H1 (cell line): ENCODE measurements around the gene HPCAL4. TPM values are rescaled to one million over a fixed set of nuclear protein-coding genes. Genes with fewer than 3 reads are reported as not detected.

Experiments used
- CTCF ChIA-PET: fragments of 300-600 bp; sonication (Branson Sonifier 250); formaldehyde crosslinking; loops from one replicate; lab custom pipeline; 2021; ENCODE audit not compliant: partially characterized antibody; lab: Charles Lee
- POLR2A ChIA-PET: fragments of 300-600 bp; sonication (Branson Sonifier 250); formaldehyde crosslinking; loops from one replicate; lab custom pipeline; 2021; ENCODE audit warnings: inconsistent platforms; ENCODE audit not compliant: partially characterized antibody; lab: Charles Lee
- DNase-seq, 2 experiments: peaks; one replicate each; pipeline versions ENCODE4 v3.0.0 to v3.0.0-alpha.2; 2010 to 2022; ENCODE audit warnings: low spot score in 2 of 2, low read depth in 1 of 2, mixed read lengths in 1 of 2
- FAIRE-seq: peaks from 2 replicates; lab custom pipeline; 2011; peaks lifted over from hg19 to GRCh38; lab: Jason Lieb, UNC
- H2AFZ ChIP-seq: 2 replicates; pipeline ENCODE4 v1.8.1; 2012; ENCODE audit warnings: low read length, inconsistent platforms
- H2AK5ac ChIP-seq: 2 replicates; pipeline ENCODE4 v1.6.1; 2013; ENCODE audit warnings: low read depth, low read length
- H2BK120ac ChIP-seq: replicated peaks from 2 replicates; pipeline ENCODE3; 2013; ENCODE audit warnings: low read depth, low read length, inconsistent platforms
- H2BK12ac ChIP-seq: 2 replicates; pipeline ENCODE4 v1.6.1; 2013; ENCODE audit warnings: low read depth, low read length
- H2BK15ac ChIP-seq: 2 replicates; pipeline ENCODE4 v1.6.1; 2013; ENCODE audit warnings: low read length
- H2BK20ac ChIP-seq: 2 replicates; pipeline ENCODE4 v1.6.1; 2013; ENCODE audit warnings: low read length
- H2BK5ac ChIP-seq: 2 replicates; pipeline ENCODE4 v1.6.1; 2013; ENCODE audit warnings: low read depth, low read length
- H3K14ac ChIP-seq: 2 replicates; pipeline ENCODE4 v1.6.1; 2013; ENCODE audit warnings: inconsistent platforms; ENCODE audit not compliant: insufficient read length
- H3K18ac ChIP-seq: 2 replicates; pipeline ENCODE4 v1.6.1; 2013; ENCODE audit warnings: low read length; ENCODE audit errors: extremely low read depth
- H3K23ac ChIP-seq: 2 replicates; pipeline ENCODE4 v1.6.1; 2013; ENCODE audit warnings: inconsistent platforms; ENCODE audit not compliant: insufficient read length
- H3K23me2 ChIP-seq: 2 replicates; pipeline ENCODE4 v1.6.1; 2013; ENCODE audit warnings: low read depth, low read length
- H3K27ac ChIP-seq: 2 replicates; pipeline ENCODE4 v1.6.1; 2011; ENCODE audit warnings: low read depth, low read length, inconsistent platforms
- H3K27me3 ChIP-seq, 4 experiments: replicated peaks in 1 of 4; 1 replicate in 1 of 4; 2 replicates in 3 of 4; pipeline versions ENCODE4 v1.6.1 to v1.8.1; 2011 to 2013; ENCODE audit warnings: low read length in 3 of 4, mild to moderate bottlenecking in 3 of 4, inconsistent platforms in 2 of 4, mixed read lengths in 2 of 4, moderate library complexity in 1 of 4; ENCODE audit not compliant: control insufficient read depth in 3 of 4, insufficient read depth in 3 of 4; ENCODE audit errors: extremely low read depth in 1 of 4
- H3K36me3 ChIP-seq, 4 experiments: 2 replicates each; pipeline versions ENCODE4 v1.6.1 to v1.8.1; 2011 to 2013; ENCODE audit warnings: mild to moderate bottlenecking in 4 of 4, low read length in 3 of 4, moderate library complexity in 2 of 4, control low read depth in 1 of 4, inconsistent platforms in 1 of 4; ENCODE audit not compliant: insufficient read depth in 4 of 4, control insufficient read depth in 2 of 4
- H3K4ac ChIP-seq: replicated peaks from 2 replicates; pipeline ENCODE3; 2013; ENCODE audit warnings: low read length, low read depth, mixed read lengths, inconsistent platforms; ENCODE audit not compliant: insufficient read length
- H3K4me1 ChIP-seq, 4 experiments: replicated peaks in 1 of 4; 1 replicate in 1 of 4; 2 replicates in 3 of 4; pipeline versions ENCODE4 v1.6.1 to v1.8.1; 2011 to 2013; ENCODE audit warnings: low read length in 3 of 4, inconsistent platforms in 2 of 4, mixed read lengths in 1 of 4; ENCODE audit not compliant: insufficient read depth in 4 of 4, control insufficient read depth in 3 of 4
- H3K4me2 ChIP-seq, 2 experiments: 2 replicates each; pipeline versions ENCODE4 v1.6.1 to v1.8.1; 2011 to 2013; ENCODE audit warnings: low read depth in 2 of 2, low read length in 2 of 2, control low read depth in 1 of 2, inconsistent platforms in 1 of 2, mild to moderate bottlenecking in 1 of 2; ENCODE audit not compliant: insufficient read depth in 1 of 2
- H3K4me3 ChIP-seq, 4 experiments: fragments of 200-600, 300-600 bp in 1 of 4; sonication (generic), shearing (Covaris generic), sonication (Bioruptor Twin) in 1 of 4; 2 replicates each; pipeline versions ENCODE4 v1.5.1 to v1.8.1; 2011 to 2016; ENCODE audit warnings: low read length in 4 of 4, low read depth in 3 of 4, control low read depth in 2 of 4, inconsistent platforms in 2 of 4, mild to moderate bottlenecking in 2 of 4, mixed read lengths in 1 of 4, moderate library complexity in 1 of 4; ENCODE audit not compliant: insufficient read depth in 2 of 4; ENCODE audit errors: extremely low read depth in 1 of 4
- H3K56ac ChIP-seq: replicated peaks from 2 replicates; pipeline ENCODE3; 2013; ENCODE audit warnings: low read depth, mild to moderate bottlenecking, mixed read lengths, low read length, inconsistent platforms; ENCODE audit not compliant: insufficient read length
- H3K79me1 ChIP-seq: 2 replicates; pipeline ENCODE4 v1.6.1; 2013; ENCODE audit warnings: low read depth, low read length, control low read depth
- H3K79me2 ChIP-seq, 2 experiments: 2 replicates each; pipeline versions ENCODE4 v1.6.1 to v1.8.1; 2012 to 2013; ENCODE audit warnings: low read length in 2 of 2, mild to moderate bottlenecking in 2 of 2, inconsistent platforms in 1 of 2; ENCODE audit not compliant: insufficient read depth in 2 of 2, control insufficient read depth in 1 of 2
- H3K9ac ChIP-seq, 4 experiments: replicated peaks in 1 of 4; 1 replicate in 1 of 4; 2 replicates in 3 of 4; pipeline versions ENCODE4 v1.6.1 to v1.8.1; 2011 to 2013; ENCODE audit warnings: low read depth in 3 of 4, low read length in 3 of 4, control low read depth in 2 of 4, mild to moderate bottlenecking in 2 of 4, moderate library complexity in 2 of 4, inconsistent platforms in 1 of 4; ENCODE audit errors: extremely low read depth in 1 of 4
- H3K9me3 ChIP-seq, 2 experiments: 2 replicates each; pipeline versions ENCODE4 v1.6.1 to v1.8.1; 2012 to 2013; ENCODE audit warnings: mild to moderate bottlenecking in 2 of 2, moderate library complexity in 2 of 2, control low read depth in 1 of 2, inconsistent platforms in 1 of 2, low read depth in 1 of 2, low read length in 1 of 2, mixed read lengths in 1 of 2; ENCODE audit not compliant: insufficient read depth in 2 of 2
- H4K20me1 ChIP-seq, 2 experiments: replicated peaks in 1 of 2; 2 replicates each; pipeline versions ENCODE3 to v1.8.1; 2011 to 2013; ENCODE audit warnings: inconsistent platforms in 2 of 2, low read length in 2 of 2, mild to moderate bottlenecking in 1 of 2; ENCODE audit not compliant: insufficient read depth in 2 of 2, control insufficient read depth in 1 of 2
- H4K5ac ChIP-seq: 2 replicates; pipeline ENCODE4 v1.6.1; 2013; ENCODE audit warnings: low read length, low read depth, mixed read lengths, inconsistent platforms; ENCODE audit not compliant: insufficient read length
- H4K8ac ChIP-seq: 2 replicates; pipeline ENCODE4 v1.8.0; 2013; ENCODE audit warnings: mild to moderate bottlenecking, moderate library complexity, low read length, inconsistent platforms; ENCODE audit not compliant: insufficient read depth; ENCODE audit errors: extremely low read depth
- H4K91ac ChIP-seq: replicated peaks from 2 replicates; pipeline ENCODE3; 2013; ENCODE audit warnings: low read length, mixed read lengths, inconsistent platforms; ENCODE audit not compliant: insufficient read length
- JUN ChIP-seq: IDR thresholded peaks from 2 replicates; pipeline ENCODE4 v1.6.1; 2011; ENCODE audit warnings: low read depth, mild to moderate bottlenecking, improper control_type of control experiment, low read length
- MAX ChIP-seq: IDR thresholded peaks from 2 replicates; pipeline ENCODE4 v1.6.1; 2012; ENCODE audit warnings: inconsistent platforms
- SRF ChIP-seq: IDR thresholded peaks from 2 replicates; pipeline ENCODE4 v1.6.1; 2011; ENCODE audit warnings: mild to moderate bottlenecking, low read depth, low read length, moderate library complexity
- TEAD4 ChIP-seq: IDR thresholded peaks from 2 replicates; pipeline ENCODE4 v1.6.1; 2012; ENCODE audit warnings: low read depth, low read length, inconsistent platforms, mixed read lengths
- WGBS, 2 experiments: shearing (Covaris generic) in 1 of 2; methylation state at CpG; one replicate each; pipeline versions ENCODE4 v1.1.6 to v1.1.7; 2013 to 2015; ENCODE audit warnings: low lambda C conversion rate in 2 of 2, mixed read lengths in 2 of 2, inconsistent platforms in 1 of 2, low coverage in 1 of 2, missing lambda C conversion rate in 1 of 2; ENCODE audit not compliant: insufficient replicate concordance in 2 of 2, insufficient coverage in 1 of 2, insufficient read length in 1 of 2; ENCODE audit errors: extremely low coverage in 1 of 2, missing lambda C conversion rate in 1 of 2; 5-methylcytosine and 5-hydroxymethylcytosine counted together
- polyA plus RNA-seq, 7 experiments: library from polyadenylated mRNA; depleted of rRNA in 3 of 7; stranded (reverse) in 5 of 7; unstranded in 2 of 7; fragments of >200 nt in 5 of 7; fragments of 200-250 nt in 2 of 7; gene quantifications; 1 replicate in 5 of 7; 2 replicates in 1 of 7; 4 replicates in 1 of 7; pipeline versions ENCODE4 v1.2.1 to v1.2.3, GENCODE V29; 2011 to 2013; ENCODE audit warnings: missing spikeins in 2 of 7, mixed read lengths in 2 of 7
- total RNA-seq: library from RNA; stranded (reverse); fragmentation: NEBNext Ultra II Directional; extraction: Animal tissue kit (Norgen Biotek cat#: 25700); gene quantifications from 2 replicates; pipeline ENCODE4 v1.2.1, GENCODE V29; 2021

The HPCAL4 gene
- total and polyA plus RNA-seq, 2 of the 8 experiments (the other 6 are each of a cell fraction or from before 2014, with no cell fraction given), result 0.54 to 0.74 TPM

- no peaks in the 10 kb centered on the region for H3K9me3 ChIP-seq
- H3K56ac ChIP-seq, result no peak overlapping the region
- no peaks in the 10 kb centered on the region for H4K20me1 ChIP-seq
- no peak overlapping the region for H3K14ac ChIP-seq
- no peaks in the 10 kb centered on the region for H3K79me2 ChIP-seq
- H4K5ac ChIP-seq, result no peak overlapping the region
- no peak overlapping the region for H3K4me2 ChIP-seq
- POLR2A ChIA-PET, result no interaction called here
- H2AFZ ChIP-seq, result no peak overlapping the region
- no peak overlapping the region for H4K91ac ChIP-seq
- no peak overlapping the region for H3K23ac ChIP-seq
- H3K4ac ChIP-seq, result no peak overlapping the region
- H2BK20ac ChIP-seq, result no peak overlapping the region
- no peaks in the 10 kb centered on the region for H3K23me2 ChIP-seq
- no peak overlapping the region for H2BK5ac ChIP-seq
- H3K4me3 ChIP-seq, result no peak overlapping the region
- H2BK15ac ChIP-seq, result no peak overlapping the region
- no peak overlapping the region for H2BK120ac ChIP-seq
- H3K36me3 ChIP-seq, result no peaks in the 10 kb centered on the region
- DNase-seq (no peak), FAIRE-seq (peak; percentile 13)
- no peaks in the 10 kb centered on the region for H3K79me1 ChIP-seq
- H3K27ac ChIP-seq, result no peak overlapping the region
- TF ChIP-seq MAX (no peak), TEAD4 (no peak), JUN (no peak), SRF (no peak)
- WGBS, 2 experiments, result 60% methylated on average over 4 of the region's 4 CpGs; no CpG with 5 or more reads in 1 of the 2 experiments
- no peak overlapping the region for H3K18ac ChIP-seq
- H4K8ac ChIP-seq, result no peak overlapping the region
- no peak overlapping the region for H3K9ac ChIP-seq
- CTCF ChIA-PET, result interaction anchor here (0.9 to 1.7 kb wide), 3 partner anchors 28 to 102 kb away, joined by 3 to 8 read pairs (median 4); partner anchors contain the start of gene NT5C1A
- no peak overlapping the region for H2BK12ac ChIP-seq
- peaks cover 5 to 64% (median 41%) of the 10 kb centered on the region in 4 experiments for H3K27me3 ChIP-seq
- no peak overlapping the region for H2AK5ac ChIP-seq
- H3K4me1 ChIP-seq, result no peaks in the 10 kb centered on the region
Measured at GRCh38 chr1:39729842-39730241, 38.6 kb upstream of the HPCAL4 start.
